BJ (cell line): ENCODE results near the gene B3GNT9. TPM values are rescaled to one million over a fixed set of nuclear protein-coding genes. Genes with fewer than 3 reads are reported as not detected.

ENCODE experiments used
- CTCF ChIA-PET: fragments of 350-600 bp; formaldehyde crosslinking; extraction: SDS; loops from one replicate; lab custom pipeline; 2021; ENCODE audit warnings: antibody characterized with exemption, inconsistent platforms; lab: Yijun Ruan, JAX
- POLR2A ChIA-PET: fragments of 300-600 bp; sonication (Branson Sonifier 250); formaldehyde crosslinking; extraction: SDS; loops from one replicate; lab custom pipeline; 2021; ENCODE audit warnings: antibody characterized with exemption; lab: Charles Lee
- DNase-seq: peaks from one replicate; pipeline ENCODE4 v3.0.0-alpha.2; 2011; ENCODE audit warnings: low read depth
- H3K27me3 ChIP-seq: 2 replicates; pipeline ENCODE4 v1.6.0; 2011; ENCODE audit warnings: low read length; ENCODE audit not compliant: control insufficient read depth, insufficient read depth
- H3K36me3 ChIP-seq: 2 replicates; pipeline ENCODE4 v1.5.1; 2011; ENCODE audit warnings: low read length; ENCODE audit not compliant: control insufficient read depth, insufficient read depth
- H3K4me3 ChIP-seq: 2 replicates; pipeline ENCODE4 v1.5.1; 2011; ENCODE audit warnings: low read depth, mild to moderate bottlenecking, control low read depth, low read length
- CTCF ChIP-seq: IDR thresholded peaks from 2 replicates; pipeline ENCODE4 v1.5.1; 2011; ENCODE audit warnings: low read depth, mild to moderate bottlenecking, control low read depth, inconsistent platforms, low read length, moderate library complexity; ENCODE audit not compliant: insufficient read depth
- polyA plus RNA-seq: library from polyadenylated mRNA; depleted of rRNA; stranded (reverse); fragments of >200 nt; gene quantifications from 2 replicates; pipeline ENCODE4 v1.2.3, GENCODE V29; 2011

The B3GNT9 gene
- polyA plus RNA-seq, 1 experiment = 34.9 TPM

GRCh38 chr16:67150047-67150832 is 558 bp downstream of the B3GNT9 start:
- DNase-seq = no peak

GRCh38 chr16:67149276-67150046 is 1.3 kb downstream of the B3GNT9 start:
- CTCF ChIA-PET = interaction anchor here (0.5 to 2.6 kb wide), 5 partner anchors 10 to 298 kb away, joined by 3 to 12 read pairs (median 4); no protein-coding TSS in a partner anchor
- DNase-seq = no peak
- H3K27me3 ChIP-seq = no peaks in the 10 kb centered on the region
- TF ChIP-seq CTCF = no peak
- POLR2A ChIA-PET = no interaction called here
- peak overlapping the region; percentile 83 for H3K4me3 ChIP-seq
- peaks cover 21% of the 10 kb centered on the region for H3K36me3 ChIP-seq

More at GRCh38 chr16:67150047-67150832, 558 bp downstream of the B3GNT9 start:
- Histone ChIP-seq H3K27me3 (no peaks in the 10 kb centered on the region), H3K36me3 (peaks cover 17% of the 10 kb centered on the region), H3K4me3 (peak overlapping the region; percentile 83)
- CTCF ChIA-PET = interaction anchor here (0.5 to 2.7 kb wide), 13 partner anchors 11 to 806 kb away, joined by 3 to 16 read pairs (median 4); partner anchors contain the start of gene CES3
- POLR2A ChIA-PET = no interaction called here
- TF ChIP-seq CTCF = 0 out of 2 replicates have a peak, but pooled peaks have one; percentile 17

GRCh38 chr16:67148656-67149275 is 2.0 kb downstream of the B3GNT9 start:
- CTCF ChIA-PET = interaction anchor here (0.5 to 2.6 kb wide), 5 partner anchors 9 to 298 kb away, joined by 3 to 12 read pairs (median 4); no protein-coding TSS in a partner anchor
- TF ChIP-seq CTCF = no peak
- Histone ChIP-seq H3K27me3 (no peaks in the 10 kb centered on the region), H3K4me3 (no peak overlapping the region), H3K36me3 (peaks cover 21% of the 10 kb centered on the region)
- no peak for DNase-seq
- POLR2A ChIA-PET = no interaction called here

GRCh38 chr16:67148221-67148620 is 2.6 kb downstream of the B3GNT9 start:
- no peak for TF ChIP-seq CTCF
- no peaks in the 10 kb centered on the region for H3K27me3 ChIP-seq
- POLR2A ChIA-PET = no interaction called here
- peaks cover 22% of the 10 kb centered on the region for H3K36me3 ChIP-seq
- DNase-seq = no peak
- CTCF ChIA-PET = interaction anchor here (1.7 kb wide), 1 partner anchor 130 kb away, joined by 5 read pairs; no protein-coding TSS in a partner anchor
- H3K4me3 ChIP-seq = no peak overlapping the region
